ENCODE data around the gene METAP1. TPM values are rescaled to one million over a fixed set of nuclear protein-coding genes. Genes with fewer than 3 reads are reported as not detected.
A peak's percentile ranks its signal among the peaks of the same experiment; 100 is the strongest.
"Not testable (repeated sequence)": the region's sequence is repeated elsewhere in the genome, so short reads cannot be mapped to it uniquely, and the experiment has no call there.

The METAP1 gene
- total and polyA plus RNA-seq, 8 donors, result 11.4 to 20.8 (median 16.5) TPM

- no peaks in the 10 kb centered on the region for H3K9me3 ChIP-seq
- WGBS, 2 donors, result 0 to 2% methylated on average over 15 of the region's 15 CpGs
- H3K4me3 ChIP-seq, result peak overlapping the region; percentile 60 to 74 (median 68)
- FAIRE-seq (no peak), DNase-seq (peak in 4 of 6 donors; percentile 43 to 62 (median 46)), ATAC-seq (peak; percentile 51 to 78 (median 73))
- intact Hi-C loops (cut with DNase I), result no loop called here
- no peak for TF ChIP-seq CTCF (IDR thresholded peaks at IDR 0.05)
- H3K4me1 ChIP-seq, result peaks cover 0 to 21% (median 8%) of the 10 kb centered on the region in 3 donors
- H3K36me3 ChIP-seq, result peaks cover 0 to 18% (median 5%) of the 10 kb centered on the region in 3 donors
- peak overlapping the region; percentile 76 to 90 (median 83) for H3K27ac ChIP-seq
- H3K27me3 ChIP-seq, result no peaks in the 10 kb centered on the region
These were observed 92.5 kb downstream of the METAP1 start for GRCh38 chr4:99088023-99088449.

- intact Hi-C loops (cut with DNase I), result no loop called here
- peaks cover 0 to 21% (median 8%) of the 10 kb centered on the region in 3 donors for H3K4me1 ChIP-seq
- peak; percentile 78 to 91 (median 88) for DNase-seq
- no peaks in the 10 kb centered on the region for H3K27me3 ChIP-seq
- no peak for TF ChIP-seq CTCF (IDR thresholded peaks at IDR 0.05)
- WGBS, 2 donors, result 0% methylated on average over 42 to 53 of the region's 53 CpGs
- no peaks in the 10 kb centered on the region for H3K9me3 ChIP-seq
- H3K27ac ChIP-seq, result peak within 1 kb of the TSS; percentile 76 to 90 (median 83)
- peak; percentile 95 to 98 (median 98) for ATAC-seq
- H3K36me3 ChIP-seq, result peaks cover 0 to 13% (median 3%) of the 10 kb centered on the region in 3 donors
- no peak for FAIRE-seq
- H3K4me3 ChIP-seq, result peak within 1 kb of the TSS; percentile 60 to 74 (median 68)
These were observed 93.2 kb downstream of the METAP1 start, which contains the start of gene ADH5 for GRCh38 chr4:99088481-99089365. TSS of gene ADH5 (minus strand) at chr4:99088788. CDS start at chr4:99088700, 88 bp downstream.

GRCh38 chr4:99090481-99091215, 95.1 kb downstream of the METAP1 start:
- intact Hi-C loops (cut with DNase I), result no loop called here
- no peak for ATAC-seq
- Histone ChIP-seq H3K27me3 (no peaks in the 10 kb centered on the region), H3K4me3 (no peak overlapping the region), H3K9me3 (no peaks in the 10 kb centered on the region), H3K4me1 (peaks cover 0 to 21% (median 5%) of the 10 kb centered on the region in 3 donors), H3K27ac (no peak overlapping the region), H3K36me3 (no peaks in the 10 kb centered on the region)
- no peak for DNase-seq
- FAIRE-seq, result no peak
- TF ChIP-seq CTCF (IDR thresholded peaks at IDR 0.05), result no peak
- 90% methylated on average over 2 of the region's 2 CpGs for WGBS, 2 donors

GRCh38 chr4:99091216-99091575, 95.7 kb downstream of the METAP1 start:
- H3K9me3 ChIP-seq, result no peaks in the 10 kb centered on the region
- WGBS, 2 donors, result 64 to 74% methylated on average over 2 of the region's 2 CpGs
- no peak for DNase-seq
- H3K27ac ChIP-seq, result no peak overlapping the region
- TF ChIP-seq CTCF (IDR thresholded peaks at IDR 0.05), result no peak
- ATAC-seq, result no peak
- no peak for FAIRE-seq
- H3K36me3 ChIP-seq, result no peaks in the 10 kb centered on the region
- peaks cover 0 to 16% (median 0%) of the 10 kb centered on the region in 3 donors for H3K4me1 ChIP-seq
- H3K4me3 ChIP-seq, result no peak overlapping the region
- intact Hi-C loops (cut with DNase I), result no loop called here
- H3K27me3 ChIP-seq, result no peaks in the 10 kb centered on the region

GRCh38 chr4:99091841-99092240, 96.3 kb downstream of the METAP1 start:
- WGBS, 2 donors, result 87 to 98% methylated on average over 2 of the region's 2 CpGs
- FAIRE-seq; intact Hi-C loops (cut with DNase I); H3K4me1 ChIP-seq; H3K27ac ChIP-seq; H3K4me3 ChIP-seq; H3K36me3 ChIP-seq; H3K27me3 ChIP-seq; ATAC-seq; DNase-seq; H3K9me3 ChIP-seq: not testable (repeated sequence)
